Head of caudate nucleus (tissue), 42 donors: ENCODE data around the gene FAM222B.

ENCODE experiments used
- DNase-seq, 42 donors: peaks; one replicate each; pipeline versions ENCODE4 v3.0.0 to v3.0.0-alpha.2; 2020 to 2021; ENCODE audit warnings: mixed read lengths in 7 of 42
- intact Hi-C: fragments of 100-400 bp; cut with DNase I; formaldehyde crosslinking; loops from one replicate; pipeline ENCODE4 v1.15.0; 2022

FAM222B gene

GRCh38 chr17:28874750-28875149, 32.2 kb upstream of the FAM222B start:
- no peak for DNase-seq
- intact Hi-C loops: no loop called here

GRCh38 chr17:28873839-28874238, 31.2 kb upstream of the FAM222B start:
- DNase-seq: no peak
- intact Hi-C loops: no loop called here

GRCh38 chr17:28871056-28871579, 28.5 kb upstream of the FAM222B start:
- DNase-seq: peak in 1 of 42 donors; percentile 10
- intact Hi-C loops: no loop called here

- no peak for DNase-seq
- intact Hi-C loops: no loop called here
Measured at GRCh38 chr17:28867276-28867675, 24.7 kb upstream of the FAM222B start.

DNA sequence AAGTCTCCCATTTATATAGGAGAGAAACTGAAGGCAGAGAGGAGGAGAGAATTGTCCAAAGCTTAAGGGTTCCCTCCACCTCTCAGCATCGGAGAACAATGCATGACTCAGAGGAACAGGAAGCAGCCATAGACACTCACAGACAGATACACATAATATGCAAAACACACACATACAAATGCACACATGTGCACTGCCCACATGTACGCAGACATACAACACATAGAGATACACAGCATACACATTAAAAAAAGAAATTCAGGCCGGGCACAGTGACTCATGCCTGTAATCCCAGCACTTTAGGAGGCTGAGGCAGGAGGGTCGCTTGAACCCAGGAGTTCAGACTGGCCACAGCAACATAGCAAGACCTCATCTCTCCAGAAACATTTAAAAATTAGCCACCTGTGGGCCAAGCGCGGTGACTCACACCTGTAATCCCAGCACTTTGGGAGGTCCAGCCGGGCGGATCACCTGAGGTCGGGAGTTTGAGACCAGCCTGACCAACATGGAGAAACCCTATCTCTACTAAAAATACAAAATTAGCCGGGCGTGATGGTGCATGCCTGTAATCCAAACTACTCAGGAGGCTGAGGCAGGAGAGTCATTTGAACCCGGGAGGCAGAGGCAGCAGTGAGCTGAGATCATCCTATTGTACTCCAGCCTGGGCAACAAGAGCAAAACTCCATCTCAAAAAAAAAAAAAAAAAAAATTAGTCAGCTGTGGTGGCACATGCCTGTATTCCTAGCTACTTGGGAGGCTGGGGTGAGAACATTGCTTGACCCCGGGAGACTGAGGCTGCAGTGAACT, 23.6 kb upstream of the FAM222B start:
- intact Hi-C loops: no loop called here
- DNase-seq: no peak

- intact Hi-C loops: no loop called here
- DNase-seq: no peak
Measured at GRCh38 chr17:28864991-28865849, 22.6 kb upstream of the FAM222B start.

DNA sequence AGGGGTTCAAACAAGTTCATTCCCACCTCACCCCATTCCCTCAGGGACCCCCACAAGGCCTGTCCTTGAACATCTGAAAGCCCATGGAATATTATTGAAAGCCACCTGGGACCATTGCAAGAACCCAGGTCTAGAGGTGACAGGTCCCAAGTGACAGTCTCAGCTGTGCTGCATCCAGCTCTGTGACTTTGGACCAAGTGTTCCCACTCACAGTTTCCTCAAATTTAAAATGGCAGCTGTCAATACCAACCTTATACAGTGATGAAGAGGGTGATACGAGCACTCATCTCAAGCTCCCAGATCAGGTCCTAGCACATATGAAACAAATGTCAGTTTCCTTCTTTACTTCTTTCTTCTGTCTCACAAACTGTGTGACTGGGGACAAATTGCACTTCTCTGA, 21.4 kb upstream of the FAM222B start:
- intact Hi-C loops: no loop called here
- DNase-seq: no peak

DNA sequence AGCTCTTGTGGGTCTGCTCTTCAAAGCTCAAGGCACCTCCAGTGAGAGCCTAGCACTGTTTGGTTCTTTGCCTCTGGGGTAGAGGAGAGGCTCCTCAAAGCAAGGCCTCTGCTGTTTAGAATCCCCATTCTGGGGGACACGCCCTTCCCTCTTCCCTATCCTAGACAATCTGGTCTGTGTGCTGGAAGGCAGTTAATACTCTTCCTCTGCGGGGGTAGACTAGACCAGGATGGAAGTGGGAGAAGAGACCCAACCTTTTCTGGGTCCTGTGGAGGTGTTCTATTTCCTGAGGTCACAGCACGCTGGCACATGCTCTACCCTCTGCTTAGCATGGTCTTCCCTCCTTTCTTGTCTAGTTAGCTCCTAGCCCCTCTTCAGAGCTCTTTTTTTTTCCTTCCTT, 20.0 kb upstream of the FAM222B start:
- intact Hi-C loops: no loop called here

GRCh38 chr17:28861393-28862203, 19.0 kb upstream of the FAM222B start:
- intact Hi-C loops: no loop called here
- no peak for DNase-seq

More for the DNA sequence above, 20.0 kb upstream of the FAM222B start:
- DNase-seq: no peak

GRCh38 chr17:28860363-28860808, 17.8 kb upstream of the FAM222B start:
- intact Hi-C loops: no loop called here
- DNase-seq: no peak

DNA sequence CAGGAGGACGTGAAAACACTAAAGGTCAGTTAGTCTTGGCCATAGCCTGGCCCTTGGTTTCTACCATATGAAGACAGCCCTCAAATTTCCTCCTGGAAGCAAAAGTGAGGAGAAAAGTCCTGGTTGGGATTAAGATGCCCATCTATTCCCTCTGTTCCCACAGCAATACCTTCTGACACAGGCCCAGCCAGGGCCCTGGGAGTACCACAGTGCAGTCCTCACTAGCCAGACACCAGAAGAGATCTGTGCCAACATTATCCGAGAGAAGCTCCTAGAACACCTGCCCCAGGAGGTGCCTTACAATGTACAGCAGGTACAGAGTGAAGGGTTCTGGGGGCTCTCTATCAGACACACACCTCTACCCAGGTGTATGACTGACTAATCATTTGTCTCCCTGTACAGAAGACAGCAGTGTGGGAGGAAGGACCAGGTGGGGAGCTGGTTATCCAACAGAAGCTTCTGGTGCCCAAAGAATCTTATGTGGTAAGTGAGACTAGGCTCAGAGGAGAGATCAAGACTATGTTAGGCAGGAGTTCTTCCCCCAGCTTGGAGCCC, 16.3 kb upstream of the FAM222B start:
- intact Hi-C loops: loop anchor here (10.0 kb wide), 1 partner anchor 94 kb away; no protein-coding TSS in a partner anchor

GRCh38 chr17:28857905-28858800, 15.6 kb upstream of the FAM222B start:
- intact Hi-C loops: loop anchor here (10.0 kb wide), 1 partner anchor 93 kb away; no protein-coding TSS in a partner anchor
- DNase-seq: no peak

More for the DNA sequence above, 16.3 kb upstream of the FAM222B start:
- DNase-seq: no peak

GRCh38 chr17:28856028-28856574, 13.5 kb upstream of the FAM222B start:
- intact Hi-C loops: loop anchor here (10.0 kb wide), 1 partner anchor 91 kb away; no protein-coding TSS in a partner anchor
- DNase-seq: no peak

GRCh38 chr17:28855336-28855679, 12.7 kb upstream of the FAM222B start:
- intact Hi-C loops: loop anchor here (10.0 kb wide), 1 partner anchor 91 kb away; no protein-coding TSS in a partner anchor

GRCh38 chr17:28854457-28855335, 12.1 kb upstream of the FAM222B start, which contains the start of gene ERAL1:
Gene ERAL1 (plus strand): TSS chr17:28855016. CDS start chr17:28855035, 19 bp downstream.
- intact Hi-C loops: loop anchor here (10.0 kb wide), 1 partner anchor 90 kb away; no protein-coding TSS in a partner anchor
- DNase-seq: peak; percentile 77 to 97 (median 92)

More at GRCh38 chr17:28855336-28855679, 12.7 kb upstream of the FAM222B start:
- DNase-seq: no peak

DNA sequence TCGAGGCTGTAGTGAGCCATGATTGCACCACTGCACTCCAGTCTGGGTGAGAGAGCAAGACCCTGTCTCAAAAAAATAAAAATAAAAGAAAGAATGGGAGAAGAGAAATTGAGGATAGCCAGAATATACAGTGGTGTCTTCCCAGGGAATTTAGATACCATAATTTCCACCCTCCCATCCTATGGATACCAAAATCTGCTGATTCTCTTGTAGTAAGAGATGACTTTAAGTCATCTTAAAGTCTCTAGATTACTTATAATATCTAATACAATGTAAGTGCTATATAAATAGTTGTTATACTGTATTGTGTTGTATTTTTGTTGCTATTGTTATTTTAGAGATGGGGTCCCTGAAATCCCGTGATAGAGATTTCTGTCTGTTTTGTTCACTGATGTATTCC, 10.7 kb upstream of the FAM222B start:
- intact Hi-C loops: loop anchor here (10.0 kb wide), 1 partner anchor 88 kb away; no protein-coding TSS in a partner anchor
- no peak for DNase-seq
